GM19397 (cell line): ENCODE results near the gene DNMT3L.
"Not testable (repeated sequence)": the region's sequence is repeated elsewhere in the genome, so short reads cannot be mapped to it uniquely, and the experiment has no call there.

Source experiments
- ATAC-seq: cut with Tn5 transposase; IDR thresholded peaks from one replicate; pipeline ENCODE4 v1.9.1; 2021; ENCODE audit warnings: mild to moderate bottlenecking, moderate library complexity; ENCODE audit not compliant: unreplicated experiment

Gene DNMT3L

DNA sequence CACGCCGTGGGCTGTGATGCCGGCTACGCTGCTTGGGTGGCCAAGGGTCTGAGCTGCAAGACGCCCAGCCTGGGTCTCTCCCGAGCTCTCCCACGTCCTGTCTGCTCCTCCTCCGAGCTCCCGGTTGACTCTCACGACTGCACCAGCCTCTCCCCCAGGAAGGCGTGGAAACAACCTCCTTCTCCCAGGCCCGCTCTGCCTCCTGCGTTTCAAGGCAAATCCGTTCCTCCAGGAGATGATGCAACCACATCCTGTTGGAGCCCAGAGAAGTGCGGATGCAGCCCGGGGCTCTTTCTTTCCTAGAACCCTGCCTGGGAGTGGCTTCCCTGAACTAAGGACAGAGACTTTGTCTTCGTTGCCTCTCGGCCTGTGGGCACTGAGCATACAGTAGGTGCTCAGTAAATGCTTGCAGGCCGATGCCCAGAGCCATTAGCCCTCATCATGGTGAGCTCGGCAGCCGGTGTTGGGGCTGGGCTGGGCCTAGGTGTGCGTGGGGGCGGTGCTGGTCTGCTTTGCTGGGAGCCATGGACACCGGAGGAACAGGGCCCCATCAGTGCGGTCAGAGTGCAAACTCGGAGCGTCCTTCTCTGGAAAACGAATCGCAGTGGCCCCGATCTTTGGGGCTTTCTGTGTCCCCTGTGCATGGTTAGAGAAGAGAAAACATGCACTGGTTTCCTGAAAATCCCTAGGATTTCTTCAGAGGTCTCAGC is 59.0 kb downstream of the DNMT3L start:
- not testable (repeated sequence) for ATAC-seq

DNA sequence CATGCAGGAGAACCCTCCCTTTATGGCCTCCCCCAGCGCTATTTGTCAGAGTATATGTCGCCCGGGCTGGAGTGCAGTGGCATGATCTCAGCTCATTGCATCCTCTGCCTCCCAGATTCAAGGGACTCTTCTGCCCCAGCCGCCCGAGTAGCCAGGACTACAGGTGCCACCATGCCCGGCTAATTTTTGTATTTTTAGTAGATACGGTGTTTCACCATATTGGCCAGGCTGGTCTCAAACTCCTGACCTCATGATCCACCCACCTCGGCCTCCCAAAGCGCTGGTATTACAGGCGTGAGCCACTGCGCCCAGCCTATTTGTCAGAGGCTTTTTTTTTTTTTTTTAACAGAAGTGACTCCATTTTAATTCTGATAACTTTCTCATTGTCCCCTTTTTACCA is 61.7 kb downstream of the DNMT3L start:
- ATAC-seq: not testable (repeated sequence)

DNA sequence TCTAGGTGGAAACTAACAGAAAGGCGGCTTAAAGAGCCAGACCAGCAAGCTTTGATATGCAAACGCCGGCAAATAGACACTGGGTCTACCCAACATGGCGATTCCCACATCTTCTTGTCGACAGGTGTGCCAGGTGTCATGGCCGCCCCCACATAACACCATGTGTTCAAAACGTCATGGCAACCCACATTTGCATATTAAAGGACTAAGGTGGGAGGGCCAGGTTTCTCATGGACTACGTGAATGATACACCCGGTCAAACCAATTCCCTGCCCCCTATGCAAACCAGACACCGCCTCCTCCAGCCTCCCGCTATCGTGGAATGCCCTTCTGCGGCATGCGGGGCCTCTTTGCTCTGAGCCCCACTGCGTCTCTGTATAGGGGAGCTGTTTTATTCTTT is 62.2 kb downstream of the DNMT3L start:
- no peak for ATAC-seq

DNA sequence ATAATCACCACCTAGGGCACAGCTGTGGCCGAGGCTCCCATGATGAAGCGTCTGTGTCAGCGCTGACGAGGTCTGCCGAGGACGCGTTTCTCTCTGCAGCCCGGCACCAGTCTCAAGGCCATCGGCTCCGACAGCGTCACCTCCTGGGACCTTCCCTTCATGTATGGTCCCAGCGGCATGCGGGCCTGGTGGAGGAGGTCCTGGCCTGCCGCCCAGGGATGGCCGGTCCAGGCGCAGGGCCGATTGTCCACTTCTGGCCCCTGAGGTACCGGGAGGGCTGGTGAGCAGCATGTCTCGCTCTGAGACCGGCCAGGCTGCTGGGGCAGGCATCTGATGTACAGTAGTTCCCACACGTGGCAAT is 64.6 kb downstream of the DNMT3L start:
- ATAC-seq: not testable (repeated sequence)
